Activated naive CD8-positive, alpha-beta T cell treated with anti-CD3 and anti-CD28 coated beads, Interleukin-2, amount 50 U/mL, for 16 hours (primary cell): ENCODE data around the gene PAX6.

ENCODE experiments used
- DNase-seq: peaks from one replicate; pipeline ENCODE4 v3.0.0-alpha.2; 2020; ENCODE audit warnings: low read depth, low spot score

PAX6 gene

GRCh38 chr11:31810779-31811647 is at the start of gene PAX6:
Gene PAX6, minus strand, starts transcription at chr11:31811322. Its CDS starts 4,911 bp downstream, at chr11:31806411.
- DNase-seq = no peak

GRCh38 chr11:31860391-31860790 is 49.3 kb upstream of the PAX6 start:
- no peak for DNase-seq

- no peak for DNase-seq
Measured at GRCh38 chr11:31856248-31856647, 45.1 kb upstream of the PAX6 start.

- DNase-seq = no peak
Measured at GRCh38 chr11:31855466-31855865, 44.3 kb upstream of the PAX6 start.

- no peak for DNase-seq
Measured at GRCh38 chr11:31850365-31850764, 39.2 kb upstream of the PAX6 start.

GRCh38 chr11:31847761-31848160 is 36.6 kb upstream of the PAX6 start:
- no peak for DNase-seq

- no peak for DNase-seq
Measured at GRCh38 chr11:31845331-31845730, 34.2 kb upstream of the PAX6 start.

GRCh38 chr11:31844351-31844750 is 33.2 kb upstream of the PAX6 start:
- DNase-seq = no peak

GRCh38 chr11:31841435-31841834 is 30.3 kb upstream of the PAX6 start:
- DNase-seq = no peak

GRCh38 chr11:31834237-31834636 is 23.1 kb upstream of the PAX6 start:
- DNase-seq = no peak

GRCh38 chr11:31830406-31830805 is 19.3 kb upstream of the PAX6 start:
- no peak for DNase-seq

- DNase-seq = no peak
Measured at GRCh38 chr11:31828217-31828616, 17.1 kb upstream of the PAX6 start.

GRCh38 chr11:31827455-31828206 is 16.5 kb upstream of the PAX6 start:
- DNase-seq = no peak

GRCh38 chr11:31826536-31827438 is 15.7 kb upstream of the PAX6 start:
- DNase-seq = no peak

GRCh38 chr11:31825838-31826484 is 14.8 kb upstream of the PAX6 start:
- no peak for DNase-seq

- no peak for DNase-seq
Measured at GRCh38 chr11:31824879-31825837, 14.0 kb upstream of the PAX6 start.

GRCh38 chr11:31824332-31824878 is 13.3 kb upstream of the PAX6 start:
- DNase-seq = no peak

GRCh38 chr11:31823644-31824331 is 12.7 kb upstream of the PAX6 start:
- no peak for DNase-seq

- DNase-seq = no peak
Measured at GRCh38 chr11:31822927-31823643, 12.0 kb upstream of the PAX6 start.
